GM12878 (cell line): ENCODE measurements around the gene KIRREL3. TPM values are rescaled to one million over a fixed set of nuclear protein-coding genes. Genes with fewer than 3 reads are reported as not detected.

Experiments used
- ATAC-seq: fragments of 200-7000 bp; cut with Tn5 transposase; 3 replicates; pipeline ENCODE4 v1.9.1; 2020; ENCODE audit warnings: mild to moderate bottlenecking, moderate library complexity
- BruUV-seq: library from RNA; stranded (reverse); fragments of 400-500 nt; replicated peaks from 2 replicates; lab custom pipeline; 2021; lab: Mats Ljungman, UMichigan
- CTCF ChIA-PET: fragments of 300-600 bp; sonication (Branson Sonifier 250); formaldehyde crosslinking; extraction: SDS; loops from one replicate; lab custom pipeline; 2021; ENCODE audit warnings: inconsistent platforms; lab: Yijun Ruan, JAX
- POLR2A ChIA-PET: fragments of 350-600 bp; formaldehyde crosslinking; extraction: SDS; loops from one replicate; lab custom pipeline; 2021; ENCODE audit warnings: inconsistent platforms; lab: Charles Lee
- RAD21 ChIA-PET: fragments of 300-600 bp; sonication (Branson Sonifier 250); formaldehyde crosslinking; loops from one replicate; lab custom pipeline; 2023; ENCODE audit warnings: antibody characterized with exemption; ENCODE audit not compliant: unreplicated experiment; lab: Charles Lee
- SMC1A ChIA-PET: fragments of 300-600 bp; sonication (Branson Sonifier 250); formaldehyde crosslinking; loops from one replicate; lab custom pipeline; 2023; ENCODE audit not compliant: unreplicated experiment, uncharacterized antibody; lab: Charles Lee
- DNase-seq: peaks from one replicate; pipeline ENCODE4 v3.0.0-alpha.2; 2011; ENCODE audit warnings: low read depth, low spot score
- FAIRE-seq: peaks from 3 replicates; lab custom pipeline; 2011; peaks lifted over from hg19 to GRCh38; lab: Jason Lieb, UNC
- H2AFZ ChIP-seq: 2 replicates; pipeline ENCODE4 v1.6.0; 2011; ENCODE audit warnings: low read depth, low read length, control low read depth; ENCODE audit not compliant: control insufficient read depth
- H3K27ac ChIP-seq: 2 replicates; pipeline ENCODE4 v1.5.1; 2011; ENCODE audit warnings: control low read depth; ENCODE audit not compliant: control insufficient read depth, insufficient read depth
- H3K27me3 ChIP-seq, 2 experiments: replicated peaks in 1 of 2; 2 replicates each; pipeline versions ENCODE4 v1.6.0 to v1.6.1; 2011; ENCODE audit warnings: low read length in 1 of 2; ENCODE audit not compliant: control insufficient read depth in 2 of 2, insufficient read depth in 2 of 2
- H3K36me3 ChIP-seq, 2 experiments: 2 replicates each; pipeline ENCODE4 v1.5.1; 2011; ENCODE audit warnings: low read length in 1 of 2; ENCODE audit not compliant: control insufficient read depth in 2 of 2, insufficient read depth in 2 of 2
- H3K4me1 ChIP-seq: 2 replicates; pipeline ENCODE4 v1.6.1; 2011; ENCODE audit warnings: mild to moderate bottlenecking, low read length, moderate library complexity, mixed read lengths; ENCODE audit not compliant: control insufficient read depth, insufficient read depth
- H3K4me2 ChIP-seq: 2 replicates; pipeline ENCODE4 v1.6.0; 2011; ENCODE audit warnings: control low read depth; ENCODE audit not compliant: control insufficient read depth, insufficient read depth
- H3K4me3 ChIP-seq: fragments of 200-600 bp; sonication (generic); 2 replicates; pipeline ENCODE4 v1.5.1; 2016
- H3K79me2 ChIP-seq: 2 replicates; pipeline ENCODE4 v1.6.0; 2011; ENCODE audit warnings: low read length; ENCODE audit not compliant: control insufficient read depth, insufficient read depth
- H3K9ac ChIP-seq: 2 replicates; pipeline ENCODE4 v1.8.0; 2011; ENCODE audit warnings: low read length, control low read depth, mixed read lengths; ENCODE audit not compliant: control insufficient read depth, insufficient read depth
- H3K9me3 ChIP-seq: replicated peaks from 3 replicates; pipeline ENCODE4 v1.5.1; 2011; ENCODE audit warnings: mild to moderate bottlenecking, low read length; ENCODE audit not compliant: control insufficient read depth, insufficient read depth
- H4K20me1 ChIP-seq: 2 replicates; pipeline ENCODE4 v1.6.0; 2011; ENCODE audit not compliant: control insufficient read depth, insufficient read depth
- MEF2B ChIP-seq: fragments of 450-650 bp; IDR thresholded peaks from 2 replicates; pipeline ENCODE4 v1.6.1; 2018; ENCODE audit warnings: mild to moderate bottlenecking, moderate library complexity; ENCODE audit not compliant: partially characterized antibody, poor library complexity, severe bottlenecking
- SREBF2 ChIP-seq: IDR thresholded peaks from 2 replicates; pipeline ENCODE4 v1.6.1; 2012; ENCODE audit warnings: mild to moderate bottlenecking, low read length
- SUPT20H ChIP-seq: IDR thresholded peaks from 2 replicates; pipeline ENCODE4 v1.6.1; 2011; ENCODE audit warnings: low read depth, mild to moderate bottlenecking, low read length, moderate library complexity, borderline replicate concordance; ENCODE audit not compliant: control insufficient read depth
- ZZZ3 ChIP-seq: IDR thresholded peaks from 2 replicates; pipeline ENCODE4 v1.6.1; 2011; ENCODE audit warnings: low read depth; ENCODE audit not compliant: control insufficient read depth, insufficient read length
- WGBS: methylation state at CpG from one replicate; pipeline ENCODE4 v1.1.6; 2016; ENCODE audit warnings: low lambda C conversion rate; ENCODE audit not compliant: insufficient replicate concordance, insufficient coverage; ENCODE audit errors: missing lambda C conversion rate; 5-methylcytosine and 5-hydroxymethylcytosine counted together
- in situ Hi-C: fragments of 300-500 bp; cut with MboI; formaldehyde crosslinking; loops from 9 replicates; pipeline ENCODE4 v1.14.3; 2018; ENCODE audit warnings: mixed read lengths
- intact Hi-C: fragments of 100-400 bp; cut with micrococcal nuclease; formaldehyde crosslinking; loops from one replicate; pipeline ENCODE4 v1.14.2; 2022; ENCODE audit not compliant: unreplicated experiment
- polyA plus RNA-seq, 11 experiments: library from polyadenylated mRNA; depleted of rRNA in 4 of 11; unstranded in 6 of 11; stranded (reverse) in 5 of 11; fragments of >200 nt; fragmentation: Nextera tagmentation in 4 of 11; fragmentation: Illumina TruSeq in 1 of 11; extraction: Ambion mirVana in 4 of 11; extraction: Trizol in 1 of 11; gene quantifications; 1 replicate in 1 of 11; 2 replicates in 10 of 11; pipeline versions ENCODE4 v1.2.1 to v1.2.3, GENCODE V29; 2011 to 2016; ENCODE audit warnings: inconsistent platforms in 2 of 11, missing spikeins in 2 of 11, low read depth in 1 of 11
- total RNA-seq, 4 experiments: library from RNA; depleted of rRNA in 3 of 4; stranded (reverse); fragments of >200 nt in 3 of 4; fragmentation: Illumina TruSeq in 1 of 4; extraction: Trizol in 1 of 4; gene quantifications; 2 replicates each; pipeline versions ENCODE4 v1.2.1 to v1.2.3, GENCODE V29; 2013 to 2021
- TF ChIP-seq, protein P1 (sequence below): IDR thresholded peaks from 2 replicates; pipeline ENCODE4 v1.6.1; 2012; ENCODE audit warnings: low read length, inconsistent platforms
- TF ChIP-seq, protein P2 (sequence below): fragments of 150-350 bp; IDR thresholded peaks from 2 replicates; pipeline ENCODE4 v1.6.1; 2016; ENCODE audit warnings: low read depth, low read length
- TF ChIP-seq, protein P3 (sequence below): fragments of 450-650 bp; IDR thresholded peaks from 2 replicates; pipeline ENCODE4 v1.6.1; 2014; ENCODE audit warnings: mild to moderate bottlenecking

Gene KIRREL3
- total and polyA plus RNA-seq, 10 of the 15 experiments (the other 5 are each of a cell fraction or from before 2014, with no cell fraction given) = under 0.01 TPM; not detected in 9

DNA sequence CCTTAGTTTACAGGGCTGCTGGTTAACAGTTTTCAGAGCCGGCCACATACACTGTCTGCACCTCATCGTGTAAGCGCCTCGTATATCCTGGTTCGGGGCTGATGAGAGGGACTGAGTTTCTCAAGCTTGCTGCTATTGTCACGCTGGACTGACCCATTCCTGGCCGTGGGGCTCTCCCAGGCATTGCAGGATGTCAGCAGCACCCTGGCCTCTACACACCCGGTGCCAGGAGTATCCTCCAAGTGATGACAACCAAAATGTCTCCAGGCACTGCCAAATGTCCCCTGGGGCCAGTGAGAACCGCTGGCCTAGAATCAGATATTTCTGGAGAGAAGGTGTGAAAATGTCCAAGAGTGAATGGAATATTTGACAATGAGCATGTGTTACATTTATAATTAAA is 562.3 kb downstream of the KIRREL3 start:
- in situ Hi-C loops (no loop called here), intact Hi-C loops (no loop called here)
- RAD21 ChIA-PET = interaction anchor here (0.7 kb wide), 1 partner anchor 128 kb away, joined by 3 read pairs; no protein-coding TSS in a partner anchor
- Histone ChIP-seq H3K4me3 (no peak overlapping the region), H3K27ac (no peak overlapping the region), H3K79me2 (no peaks in the 10 kb centered on the region), H3K27me3 (no peaks in the 10 kb centered on the region; a peak in 2 of 4 replicates), H2AFZ (no peak overlapping the region), H3K36me3 (no peaks in the 10 kb centered on the region), H3K4me2 (no peak overlapping the region), H3K9ac (no peak overlapping the region), H3K4me1 (no peaks in the 10 kb centered on the region), H3K9me3 (no peaks in the 10 kb centered on the region), H4K20me1 (no peaks in the 10 kb centered on the region; the same call in 1 of the 2 replicates)
- SMC1A ChIA-PET = interaction anchor here (7.9 kb wide), 1 partner anchor 44 kb away, joined by 79 read pairs; no protein-coding TSS in a partner anchor
- no TSS peak for BruUV-seq
- TF ChIP-seq SUPT20H (no peak), SREBF2 (no peak)
- TF ChIP-seq, protein P1, sequence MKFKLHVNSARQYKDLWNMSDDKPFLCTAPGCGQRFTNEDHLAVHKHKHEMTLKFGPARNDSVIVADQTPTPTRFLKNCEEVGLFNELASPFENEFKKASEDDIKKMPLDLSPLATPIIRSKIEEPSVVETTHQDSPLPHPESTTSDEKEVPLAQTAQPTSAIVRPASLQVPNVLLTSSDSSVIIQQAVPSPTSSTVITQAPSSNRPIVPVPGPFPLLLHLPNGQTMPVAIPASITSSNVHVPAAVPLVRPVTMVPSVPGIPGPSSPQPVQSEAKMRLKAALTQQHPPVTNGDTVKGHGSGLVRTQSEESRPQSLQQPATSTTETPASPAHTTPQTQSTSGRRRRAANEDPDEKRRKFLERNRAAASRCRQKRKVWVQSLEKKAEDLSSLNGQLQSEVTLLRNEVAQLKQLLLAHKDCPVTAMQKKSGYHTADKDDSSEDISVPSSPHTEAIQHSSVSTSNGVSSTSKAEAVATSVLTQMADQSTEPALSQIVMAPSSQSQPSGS = no peak
- CTCF ChIA-PET = interaction anchor here (1.3 to 6.5 kb wide), 3 partner anchors 11 to 127 kb away, joined by 3 to 125 read pairs (median 35); no protein-coding TSS in a partner anchor
- WGBS = 43% methylated on average over 9 of the region's 9 CpGs
- POLR2A ChIA-PET = no interaction called here
- DNase-seq (no peak), ATAC-seq (no peak), FAIRE-seq (no peak)

DNA sequence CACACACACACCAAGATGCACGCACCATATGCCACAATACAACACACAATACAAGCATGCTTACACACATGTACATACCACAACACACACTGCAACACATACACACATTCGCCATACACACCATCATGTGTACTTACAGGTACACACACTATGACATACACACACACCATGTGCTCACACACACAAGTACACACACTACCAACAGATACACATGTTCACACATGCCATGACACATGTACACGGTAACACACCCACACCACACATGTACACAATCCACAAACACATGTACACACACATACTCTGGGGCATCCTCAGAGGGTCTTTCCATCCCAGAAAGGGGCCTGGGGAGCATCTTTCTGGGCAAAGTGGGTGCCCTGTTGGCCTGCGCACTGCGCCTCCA is 562.8 kb downstream of the KIRREL3 start:
- no peak for DNase-seq
- ChIA-PET CTCF (no interaction called here), SMC1A (interaction anchor here (7.9 kb wide), 1 partner anchor 45 kb away, joined by 79 read pairs; no protein-coding TSS in a partner anchor), RAD21 (interaction anchor here (0.7 kb wide), 1 partner anchor 127 kb away, joined by 3 read pairs; no protein-coding TSS in a partner anchor), POLR2A (no interaction called here)
- H3K9me3 ChIP-seq = no peaks in the 10 kb centered on the region
- in situ Hi-C loops = no loop called here
- H3K27me3 ChIP-seq = no peaks in the 10 kb centered on the region; a peak in 2 of 4 replicates
- H3K36me3 ChIP-seq = no peaks in the 10 kb centered on the region
- H3K4me1 ChIP-seq = no peaks in the 10 kb centered on the region
- no peak overlapping the region for H2AFZ ChIP-seq
- H3K79me2 ChIP-seq = no peaks in the 10 kb centered on the region
- WGBS = 70% methylated on average over 5 of the region's 5 CpGs
- H4K20me1 ChIP-seq = no peaks in the 10 kb centered on the region; the same call in 1 of the 2 replicates
- H3K4me3 ChIP-seq = no peak overlapping the region
- no peak overlapping the region for H3K9ac ChIP-seq
- no peak for ATAC-seq
- no peak overlapping the region for H3K27ac ChIP-seq
- FAIRE-seq = no peak
- no peak overlapping the region for H3K4me2 ChIP-seq
- intact Hi-C loops = no loop called here
- no TSS peak for BruUV-seq
- TF ChIP-seq ZZZ3 (no peak), MEF2B (no peak), SUPT20H (no peak)
- TF ChIP-seq, protein P2, sequence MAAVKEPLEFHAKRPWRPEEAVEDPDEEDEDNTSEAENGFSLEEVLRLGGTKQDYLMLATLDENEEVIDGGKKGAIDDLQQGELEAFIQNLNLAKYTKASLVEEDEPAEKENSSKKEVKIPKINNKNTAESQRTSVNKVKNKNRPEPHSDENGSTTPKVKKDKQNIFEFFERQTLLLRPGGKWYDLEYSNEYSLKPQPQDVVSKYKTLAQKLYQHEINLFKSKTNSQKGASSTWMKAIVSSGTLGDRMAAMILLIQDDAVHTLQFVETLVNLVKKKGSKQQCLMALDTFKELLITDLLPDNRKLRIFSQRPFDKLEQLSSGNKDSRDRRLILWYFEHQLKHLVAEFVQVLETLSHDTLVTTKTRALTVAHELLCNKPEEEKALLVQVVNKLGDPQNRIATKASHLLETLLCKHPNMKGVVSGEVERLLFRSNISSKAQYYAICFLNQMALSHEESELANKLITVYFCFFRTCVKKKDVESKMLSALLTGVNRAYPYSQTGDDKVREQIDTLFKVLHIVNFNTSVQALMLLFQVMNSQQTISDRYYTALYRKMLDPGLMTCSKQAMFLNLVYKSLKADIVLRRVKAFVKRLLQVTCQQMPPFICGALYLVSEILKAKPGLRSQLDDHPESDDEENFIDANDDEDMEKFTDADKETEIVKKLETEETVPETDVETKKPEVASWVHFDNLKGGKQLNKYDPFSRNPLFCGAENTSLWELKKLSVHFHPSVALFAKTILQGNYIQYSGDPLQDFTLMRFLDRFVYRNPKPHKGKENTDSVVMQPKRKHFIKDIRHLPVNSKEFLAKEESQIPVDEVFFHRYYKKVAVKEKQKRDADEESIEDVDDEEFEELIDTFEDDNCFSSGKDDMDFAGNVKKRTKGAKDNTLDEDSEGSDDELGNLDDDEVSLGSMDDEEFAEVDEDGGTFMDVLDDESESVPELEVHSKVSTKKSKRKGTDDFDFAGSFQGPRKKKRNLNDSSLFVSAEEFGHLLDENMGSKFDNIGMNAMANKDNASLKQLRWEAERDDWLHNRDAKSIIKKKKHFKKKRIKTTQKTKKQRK = no peak
- TF ChIP-seq, protein P3, sequence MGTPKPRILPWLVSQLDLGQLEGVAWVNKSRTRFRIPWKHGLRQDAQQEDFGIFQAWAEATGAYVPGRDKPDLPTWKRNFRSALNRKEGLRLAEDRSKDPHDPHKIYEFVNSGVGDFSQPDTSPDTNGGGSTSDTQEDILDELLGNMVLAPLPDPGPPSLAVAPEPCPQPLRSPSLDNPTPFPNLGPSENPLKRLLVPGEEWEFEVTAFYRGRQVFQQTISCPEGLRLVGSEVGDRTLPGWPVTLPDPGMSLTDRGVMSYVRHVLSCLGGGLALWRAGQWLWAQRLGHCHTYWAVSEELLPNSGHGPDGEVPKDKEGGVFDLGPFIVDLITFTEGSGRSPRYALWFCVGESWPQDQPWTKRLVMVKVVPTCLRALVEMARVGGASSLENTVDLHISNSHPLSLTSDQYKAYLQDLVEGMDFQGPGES = no peak
